Lung (tissue), 12 donors: ENCODE measurements around the gene USP44. TPM values are rescaled to one million over a fixed set of nuclear protein-coding genes. Genes with fewer than 3 reads are reported as not detected.

Experiments used
- ATAC-seq: fragments of 200-7000 bp; cut with Tn5 transposase; one replicate; pipeline ENCODE4 v1.9.1; 2020; ENCODE audit warnings: moderate number of reproducible peaks; ENCODE audit not compliant: insufficient read depth, low FRiP score
- DNase-seq, 3 donors: peaks; one replicate each; pipeline ENCODE4 v3.0.0-alpha.2; 2013 to 2017
- H3K27ac ChIP-seq, 2 donors: one replicate each; pipeline ENCODE4 v1.5.1; 2013; ENCODE audit warnings: mild to moderate bottlenecking in 2 of 2, moderate library complexity in 2 of 2, control low read depth in 1 of 2, inconsistent platforms in 1 of 2, low read depth in 1 of 2, low read length in 1 of 2
- H3K27me3 ChIP-seq, 3 donors: one replicate each; pipeline ENCODE4 v1.5.1; 2013; ENCODE audit warnings: low read length in 2 of 3; ENCODE audit not compliant: control insufficient read depth in 3 of 3, insufficient read depth in 3 of 3
- H3K36me3 ChIP-seq, 4 donors: one replicate each; pipeline ENCODE4 v1.5.1; 2013; ENCODE audit warnings: low read length in 4 of 4, mild to moderate bottlenecking in 1 of 4, moderate library complexity in 1 of 4; ENCODE audit not compliant: control insufficient read depth in 4 of 4, insufficient read depth in 4 of 4
- H3K4me1 ChIP-seq, 5 donors: one replicate each; pipeline ENCODE4 v1.5.1; 2013; ENCODE audit warnings: low read length in 5 of 5, mild to moderate bottlenecking in 2 of 5, moderate library complexity in 1 of 5; ENCODE audit not compliant: control insufficient read depth in 5 of 5, insufficient read depth in 5 of 5
- H3K4me3 ChIP-seq: one replicate; pipeline ENCODE4 v1.5.1; 2013; ENCODE audit warnings: mild to moderate bottlenecking, control low read depth, moderate library complexity
- H3K9ac ChIP-seq, 2 donors: one replicate each; pipeline ENCODE4 v1.5.1; 2013; ENCODE audit warnings: low read length in 2 of 2, control low read depth in 1 of 2; ENCODE audit not compliant: insufficient read depth in 1 of 2
- H3K9me3 ChIP-seq, 4 donors: one replicate each; pipeline ENCODE4 v1.5.1; 2013; ENCODE audit warnings: low read length in 3 of 4, mild to moderate bottlenecking in 1 of 4, moderate library complexity in 1 of 4; ENCODE audit not compliant: control insufficient read depth in 4 of 4, insufficient read depth in 3 of 4
- WGBS, 2 donors: extraction: QIAGEN DNeasy Blood & Tissue Kit; methylation state at CpG; one replicate each; pipeline ENCODE4 v1.1.7; 2013; 5-methylcytosine and 5-hydroxymethylcytosine counted together
- polyA plus RNA-seq, 2 donors: library from polyadenylated mRNA; stranded (reverse); fragments of 200-250 nt; gene quantifications; one replicate each; pipeline ENCODE4 v1.2.1, GENCODE V29; 2013
- total RNA-seq, 2 donors: library from RNA; depleted of rRNA in 1 of 2; stranded (reverse); fragments of >200 nt in 1 of 2; gene quantifications; one replicate each; pipeline ENCODE4 v1.2.1, GENCODE V29; 2014 to 2021
- TF ChIP-seq, protein P1 (sequence below): IDR thresholded peaks from 2 replicates; pipeline ENCODE4 v1.5.1; 2012; ENCODE audit warnings: mild to moderate bottlenecking; ENCODE audit errors: control extremely low read depth, extremely low read depth
- donor health status: control.
- donor health status: control.
- donor health status: Bipolar disorder and iron deficiency.
- donor health status: healthy.
- donor health status: DM: yes; HTN: yes; CAD: no.

Gene USP44
- total and polyA plus RNA-seq, 4 donors = 2.3 to 18.6 (median 10.2) TPM

- no peak overlapping the region for H3K9ac ChIP-seq
- ATAC-seq (no peak), DNase-seq (no peak)
- no peak overlapping the region for H3K4me3 ChIP-seq
- H3K9me3 ChIP-seq = no peaks in the 10 kb centered on the region
- no peak overlapping the region for H3K27ac ChIP-seq
- TF ChIP-seq, protein P1, sequence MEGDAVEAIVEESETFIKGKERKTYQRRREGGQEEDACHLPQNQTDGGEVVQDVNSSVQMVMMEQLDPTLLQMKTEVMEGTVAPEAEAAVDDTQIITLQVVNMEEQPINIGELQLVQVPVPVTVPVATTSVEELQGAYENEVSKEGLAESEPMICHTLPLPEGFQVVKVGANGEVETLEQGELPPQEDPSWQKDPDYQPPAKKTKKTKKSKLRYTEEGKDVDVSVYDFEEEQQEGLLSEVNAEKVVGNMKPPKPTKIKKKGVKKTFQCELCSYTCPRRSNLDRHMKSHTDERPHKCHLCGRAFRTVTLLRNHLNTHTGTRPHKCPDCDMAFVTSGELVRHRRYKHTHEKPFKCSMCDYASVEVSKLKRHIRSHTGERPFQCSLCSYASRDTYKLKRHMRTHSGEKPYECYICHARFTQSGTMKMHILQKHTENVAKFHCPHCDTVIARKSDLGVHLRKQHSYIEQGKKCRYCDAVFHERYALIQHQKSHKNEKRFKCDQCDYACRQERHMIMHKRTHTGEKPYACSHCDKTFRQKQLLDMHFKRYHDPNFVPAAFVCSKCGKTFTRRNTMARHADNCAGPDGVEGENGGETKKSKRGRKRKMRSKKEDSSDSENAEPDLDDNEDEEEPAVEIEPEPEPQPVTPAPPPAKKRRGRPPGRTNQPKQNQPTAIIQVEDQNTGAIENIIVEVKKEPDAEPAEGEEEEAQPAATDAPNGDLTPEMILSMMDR = no peak
- no peaks in the 10 kb centered on the region for H3K4me1 ChIP-seq
- H3K27me3 ChIP-seq = no peaks in the 10 kb centered on the region
- H3K36me3 ChIP-seq = peaks cover 0 to 8% (median 4%) of the 10 kb centered on the region in 4 donors
Observed at GRCh38 chr12:95518944-95519343, 32.3 kb downstream of the USP44 start.

DNA sequence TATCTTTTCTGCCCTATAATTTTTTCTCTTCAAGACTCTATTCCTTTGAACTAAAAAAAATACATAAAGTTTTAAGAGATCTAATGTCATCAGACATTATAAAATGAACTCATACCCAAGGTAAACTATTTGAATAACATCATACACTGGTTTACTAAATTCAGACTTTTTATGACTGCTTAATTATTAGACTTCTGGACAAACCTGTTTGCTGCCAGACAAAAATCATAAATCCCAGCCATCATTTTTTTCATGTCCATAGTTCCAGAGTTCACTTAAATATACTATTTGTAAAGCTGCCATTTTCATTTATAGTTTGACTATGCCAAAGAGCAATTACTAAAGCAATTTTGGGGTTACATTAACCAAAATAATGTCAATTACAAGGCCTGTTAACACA lies 34.0 kb downstream of the USP44 start:
- ATAC-seq = no peak
- Histone ChIP-seq H3K9ac (no peak overlapping the region), H3K27me3 (no peaks in the 10 kb centered on the region), H3K9me3 (no peaks in the 10 kb centered on the region), H3K4me1 (no peaks in the 10 kb centered on the region), H3K4me3 (no peak overlapping the region), H3K36me3 (peaks cover 5 to 25% (median 17%) of the 10 kb centered on the region in 4 donors), H3K27ac (no peak overlapping the region)
- DNase-seq = no peak
- TF ChIP-seq, protein P1 = no peak

DNA sequence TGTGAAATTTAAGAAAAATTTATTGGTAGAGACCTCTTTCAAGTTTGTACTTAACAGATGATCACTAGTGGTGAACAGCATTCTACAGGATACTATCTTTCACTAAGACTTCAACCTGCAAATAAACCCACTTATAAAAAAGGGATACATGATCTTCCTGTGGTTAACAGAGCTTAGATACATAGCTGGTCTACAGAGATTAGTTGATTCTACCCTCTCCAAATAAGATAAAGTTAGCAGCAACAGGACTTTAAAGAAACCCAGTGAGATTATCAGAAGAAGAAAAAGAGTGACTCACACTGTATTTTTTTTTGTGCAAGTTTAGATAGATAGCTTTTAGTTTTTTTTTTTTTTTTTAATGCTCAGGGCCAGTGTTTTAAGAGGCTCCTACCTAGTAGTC lies 34.5 kb downstream of the USP44 start:
- no peak for ATAC-seq
- H3K36me3 ChIP-seq = peaks cover 10 to 29% (median 22%) of the 10 kb centered on the region in 4 donors
- H3K4me1 ChIP-seq = no peaks in the 10 kb centered on the region

GRCh38 chr12:95515197-95515596 lies 36.1 kb downstream of the USP44 start:
- H3K4me1 ChIP-seq = no peaks in the 10 kb centered on the region
- no peaks in the 10 kb centered on the region for H3K27me3 ChIP-seq
- H3K27ac ChIP-seq = no peak overlapping the region
- ATAC-seq (no peak), DNase-seq (no peak)
- TF ChIP-seq, protein P1 = no peak
- H3K4me3 ChIP-seq = no peak overlapping the region
- H3K9ac ChIP-seq = no peak overlapping the region
- no peaks in the 10 kb centered on the region for H3K9me3 ChIP-seq
- peaks cover 12 to 34% (median 26%) of the 10 kb centered on the region in 4 donors for H3K36me3 ChIP-seq
- 96 to 99% methylated on average over 3 of the region's 3 CpGs for WGBS, 2 donors

More for the DNA sequence above, 34.5 kb downstream of the USP44 start:
- H3K9ac ChIP-seq = no peak overlapping the region
- no peaks in the 10 kb centered on the region for H3K27me3 ChIP-seq
- no peak for DNase-seq
- H3K27ac ChIP-seq = no peak overlapping the region
- TF ChIP-seq, protein P1 = no peak
- H3K9me3 ChIP-seq = no peaks in the 10 kb centered on the region
- H3K4me3 ChIP-seq = no peak overlapping the region
